ENCODE results near the gene MGRN1. TPM values are rescaled to one million over a fixed set of nuclear protein-coding genes. Genes with fewer than 3 reads are reported as not detected.

Gene MGRN1
- total and polyA plus RNA-seq, 2 experiments from 2014 or later, result 29.2 to 30.8 TPM

GRCh38 chr16:4597174-4597573 is 27.5 kb upstream of the MGRN1 start:
- Histone ChIP-seq H3K36me3 (replicated peaks; ENCODE audit: insufficient read depth, low read depth) (no peaks in the 10 kb centered on the region), H3K4me3 (no peak overlapping the region), H3K9me2 (replicated peaks; ENCODE audit: insufficient read depth) (no peaks in the 10 kb centered on the region), H3K4me1 (ENCODE audit: insufficient read depth) (no peaks in the 10 kb centered on the region), H2AFZ (no peak overlapping the region), H3K79me2 (no peaks in the 10 kb centered on the region), H3K27ac (no peak overlapping the region), H3K27me3 (no peaks in the 10 kb centered on the region), H3K9me3 (ENCODE audit: low read depth) (no peaks in the 10 kb centered on the region), H3K4me2 (no peak overlapping the region), H4K20me1 (ENCODE audit: insufficient read depth, poor library complexity, severe bottlenecking) (no peaks in the 10 kb centered on the region)
- WGBS (ENCODE audit: low lambda C conversion rate, missing lambda C conversion rate), result 77% methylated on average over 9 of the region's 9 CpGs
- DNase-seq (ENCODE audit: low spot score), result no peak
- TF ChIP-seq CTCF (IDR thresholded peaks at IDR 0.05; ENCODE audit: poor library complexity), result no peak
- TF ChIP-seq EZH2phosphoT487 (IDR thresholded peaks at IDR 0.05; ENCODE audit: low read depth, severe bottlenecking, unreplicated experiment), result no peak
- no peak for TF ChIP-seq EZH2 (IDR thresholded peaks at IDR 0.05; ENCODE audit: borderline replicate concordance)

- Histone ChIP-seq H2AFZ (no peak overlapping the region), H3K27ac (no peak overlapping the region), H3K4me3 (no peak overlapping the region), H3K4me1 (ENCODE audit: insufficient read depth) (no peaks in the 10 kb centered on the region), H3K27me3 (no peaks in the 10 kb centered on the region), H3K9me2 (replicated peaks; ENCODE audit: insufficient read depth) (no peaks in the 10 kb centered on the region), H3K9me3 (ENCODE audit: low read depth) (no peaks in the 10 kb centered on the region), H4K20me1 (ENCODE audit: insufficient read depth, poor library complexity, severe bottlenecking) (no peaks in the 10 kb centered on the region), H3K36me3 (replicated peaks; ENCODE audit: insufficient read depth, low read depth) (no peaks in the 10 kb centered on the region), H3K4me2 (no peak overlapping the region), H3K79me2 (no peaks in the 10 kb centered on the region)
- WGBS (ENCODE audit: low lambda C conversion rate, missing lambda C conversion rate), result 96% methylated on average over 9 of the region's 10 CpGs
- TF ChIP-seq CTCF (IDR thresholded peaks at IDR 0.05; ENCODE audit: poor library complexity), result no peak
- TF ChIP-seq EZH2 (IDR thresholded peaks at IDR 0.05; ENCODE audit: borderline replicate concordance), result no peak
- no peak for TF ChIP-seq EZH2phosphoT487 (IDR thresholded peaks at IDR 0.05; ENCODE audit: low read depth, severe bottlenecking, unreplicated experiment)
- DNase-seq (ENCODE audit: low spot score), result no peak
These were observed 25.6 kb upstream of the MGRN1 start for GRCh38 chr16:4599037-4599436.

- Histone ChIP-seq H4K20me1 (ENCODE audit: insufficient read depth, poor library complexity, severe bottlenecking) (no peaks in the 10 kb centered on the region), H3K4me1 (ENCODE audit: insufficient read depth) (no peaks in the 10 kb centered on the region), H3K4me3 (no peak overlapping the region), H3K27me3 (no peaks in the 10 kb centered on the region), H3K9me3 (ENCODE audit: low read depth) (no peaks in the 10 kb centered on the region), H3K27ac (no peak overlapping the region), H3K4me2 (no peak overlapping the region), H2AFZ (no peak overlapping the region), H3K79me2 (no peaks in the 10 kb centered on the region), H3K36me3 (replicated peaks; ENCODE audit: insufficient read depth, low read depth) (no peaks in the 10 kb centered on the region), H3K9me2 (replicated peaks; ENCODE audit: insufficient read depth) (no peaks in the 10 kb centered on the region)
- WGBS (ENCODE audit: low lambda C conversion rate, missing lambda C conversion rate), result 79% methylated on average over 8 of the region's 8 CpGs
- DNase-seq (ENCODE audit: low spot score), result no peak
- TF ChIP-seq EZH2phosphoT487 (IDR thresholded peaks at IDR 0.05; ENCODE audit: low read depth, severe bottlenecking, unreplicated experiment) (no peak), EZH2 (IDR thresholded peaks at IDR 0.05; ENCODE audit: borderline replicate concordance) (no peak), CTCF (IDR thresholded peaks at IDR 0.05; ENCODE audit: poor library complexity) (no peak)
These were observed 25.1 kb upstream of the MGRN1 start for GRCh38 chr16:4599545-4599944.

Data from hepatocyte (in vitro differentiated cells).